Astrocyte of the hippocampus (primary cell): ENCODE data around the gene GFPT2.
A peak's percentile ranks its signal among the peaks of the same experiment; 100 is the strongest.
"Not testable (repeated sequence)": the region's sequence is repeated elsewhere in the genome, so short reads cannot be mapped to it uniquely, and the experiment has no call there.

ENCODE experiments used
- DNase-seq: peaks from one replicate; pipeline ENCODE4 v3.0.0; 2011; ENCODE audit warnings: low read depth, low spot score

The GFPT2 gene

DNA sequence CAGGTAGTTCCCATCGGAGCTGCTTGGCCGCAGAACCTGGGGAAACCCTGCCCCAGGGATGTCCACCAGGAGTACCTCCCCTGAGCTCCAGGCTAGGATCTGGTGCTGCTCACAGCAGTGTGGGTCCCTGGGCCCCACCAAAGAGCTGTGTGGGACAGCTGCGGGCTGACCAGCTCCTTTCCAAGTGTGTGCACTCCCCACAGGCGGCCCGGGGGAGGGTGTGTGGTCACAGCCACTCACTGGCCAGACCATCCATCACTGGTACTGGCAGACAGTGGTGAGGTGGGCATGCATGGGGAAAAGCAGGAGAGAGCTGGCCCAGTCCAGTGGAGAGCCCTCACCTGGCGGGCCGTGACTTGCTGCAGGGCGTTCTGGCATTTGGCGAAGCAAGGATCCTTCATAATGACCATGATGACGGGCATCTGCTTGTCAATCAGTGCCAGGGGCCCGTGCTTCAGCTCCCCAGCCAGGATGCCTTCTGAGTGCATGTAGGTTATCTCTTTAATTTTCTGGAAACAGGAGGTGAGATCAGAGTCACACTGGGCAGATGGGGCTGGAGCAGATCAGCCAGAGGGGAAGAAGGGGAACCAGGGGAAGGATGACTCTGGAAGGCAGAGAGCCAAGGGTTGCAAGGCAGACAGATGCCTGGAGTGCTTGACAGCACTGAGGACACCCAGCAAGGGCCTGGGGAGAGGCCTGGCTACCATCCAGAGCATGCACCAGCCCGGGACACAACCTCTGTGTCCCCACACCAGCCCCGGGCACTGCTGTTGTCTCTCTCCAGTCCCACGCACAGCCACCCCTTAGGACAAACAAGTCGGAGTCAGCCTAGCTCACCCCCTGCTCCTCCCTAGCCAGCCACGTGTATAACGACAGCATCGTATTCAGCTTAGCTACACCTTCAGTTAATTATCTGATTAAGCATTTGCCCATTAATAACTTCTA is 48.4 kb downstream of the GFPT2 start:
- DNase-seq = no peak

DNA sequence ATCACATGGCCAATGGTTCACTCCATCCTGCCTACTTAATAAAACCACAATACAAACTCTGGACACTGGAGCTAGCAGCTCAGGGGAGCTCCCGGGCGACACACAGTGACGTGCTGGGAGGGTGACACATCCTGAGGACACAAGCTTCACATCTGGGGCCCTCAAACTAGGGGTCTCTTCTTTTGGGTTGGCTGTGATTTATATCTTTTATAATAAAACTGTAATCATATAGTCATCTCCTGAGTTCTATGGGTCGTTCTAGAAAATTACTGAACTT is 49.2 kb downstream of the GFPT2 start:
- DNase-seq = no peak

DNA sequence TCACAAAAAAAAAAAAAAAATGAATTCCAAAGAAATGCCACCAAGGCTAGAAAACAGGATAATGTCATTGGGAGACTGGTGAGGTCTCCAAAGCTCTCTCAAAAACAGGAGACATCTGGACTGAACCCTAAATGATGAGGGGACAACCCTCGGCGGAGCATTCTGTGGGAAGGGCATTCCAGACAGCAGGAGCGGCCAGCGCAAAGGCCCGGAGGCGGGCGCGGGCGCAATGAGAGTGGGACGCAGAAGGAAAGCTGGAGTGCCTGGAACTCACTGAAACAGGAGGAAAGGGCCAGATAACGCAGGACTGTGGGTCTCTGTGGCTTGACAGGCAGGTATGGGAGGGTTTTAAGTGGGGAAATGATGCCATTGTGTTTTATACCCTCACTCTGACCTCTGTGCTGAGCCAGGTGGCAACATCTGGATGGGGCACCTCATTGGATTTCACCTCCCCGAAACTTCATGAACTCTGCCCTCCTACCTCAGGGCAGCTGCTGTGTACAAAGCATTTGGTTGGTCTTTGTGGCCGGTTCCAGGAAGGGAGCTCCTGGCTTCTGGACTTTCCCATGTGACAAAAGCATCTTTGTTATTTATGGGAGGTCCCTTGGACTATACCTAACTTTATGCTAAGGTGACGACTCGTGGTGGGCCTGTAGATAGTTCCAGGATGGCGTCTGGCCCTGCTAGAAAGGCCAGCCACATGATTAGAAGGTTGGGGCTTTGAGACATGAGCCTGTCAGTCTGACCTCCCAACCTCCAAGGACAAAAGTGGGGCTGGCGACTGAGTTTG is 49.7 kb downstream of the GFPT2 start:
- DNase-seq = no peak

DNA sequence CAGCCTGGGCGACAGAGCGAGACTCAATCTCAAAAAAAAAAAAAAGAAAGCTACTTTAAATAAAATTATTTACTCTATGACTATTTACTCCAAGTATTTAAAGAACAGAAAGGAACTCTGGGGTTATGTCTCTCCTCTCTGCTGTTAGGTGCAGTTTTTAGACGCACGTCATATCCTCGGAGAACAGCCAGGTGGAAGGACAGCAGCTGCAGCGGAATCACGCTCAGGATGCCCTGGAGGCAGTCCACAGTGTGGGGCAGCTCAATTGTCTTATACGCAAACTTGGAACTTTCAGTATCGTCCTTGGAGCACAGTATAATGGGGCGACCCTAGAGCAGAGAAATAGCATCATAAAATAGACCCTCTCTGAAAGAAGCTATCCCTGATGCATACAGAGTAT is 50.9 kb downstream of the GFPT2 start:
- no peak for DNase-seq

DNA sequence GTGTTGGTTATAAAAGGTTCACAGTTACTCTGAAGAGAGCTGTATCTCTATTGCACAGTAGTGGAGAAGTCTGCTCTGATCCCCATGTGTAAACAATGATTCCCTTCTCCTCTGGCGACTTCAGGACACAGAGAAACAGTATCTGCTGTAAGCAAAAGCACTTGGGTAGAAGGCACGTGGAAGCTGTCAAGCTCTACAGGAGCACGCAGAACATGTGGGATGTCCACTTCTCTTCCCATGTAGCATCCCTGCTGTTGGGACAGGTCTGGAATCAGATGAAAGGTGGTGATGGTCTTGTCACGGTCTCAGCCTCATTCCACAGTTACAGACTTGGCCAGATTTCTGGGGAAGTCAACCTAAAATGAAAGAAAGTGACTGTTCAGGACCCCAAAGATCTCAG is 51.9 kb downstream of the GFPT2 start:
- DNase-seq = no peak

DNA sequence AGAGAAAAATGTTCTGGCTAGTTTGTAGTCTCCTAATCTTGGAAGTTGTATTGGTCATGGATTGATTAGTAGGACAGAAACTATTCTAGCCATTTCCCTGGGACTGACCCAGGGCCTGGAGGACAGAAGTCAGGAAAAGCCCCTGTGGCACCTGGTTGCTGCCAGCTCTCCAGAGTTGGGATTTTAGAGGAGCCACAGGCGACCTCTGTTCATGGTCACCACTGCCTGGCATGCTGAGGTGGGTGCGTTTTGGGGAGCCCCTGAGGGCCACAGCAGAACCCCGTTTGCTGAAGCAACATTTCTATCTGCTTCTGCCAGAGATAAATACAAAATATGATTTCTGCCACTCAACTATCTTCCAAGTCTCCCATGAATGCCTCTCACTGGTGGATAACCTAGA is 53.6 kb downstream of the GFPT2 start:
- DNase-seq = no peak

DNA sequence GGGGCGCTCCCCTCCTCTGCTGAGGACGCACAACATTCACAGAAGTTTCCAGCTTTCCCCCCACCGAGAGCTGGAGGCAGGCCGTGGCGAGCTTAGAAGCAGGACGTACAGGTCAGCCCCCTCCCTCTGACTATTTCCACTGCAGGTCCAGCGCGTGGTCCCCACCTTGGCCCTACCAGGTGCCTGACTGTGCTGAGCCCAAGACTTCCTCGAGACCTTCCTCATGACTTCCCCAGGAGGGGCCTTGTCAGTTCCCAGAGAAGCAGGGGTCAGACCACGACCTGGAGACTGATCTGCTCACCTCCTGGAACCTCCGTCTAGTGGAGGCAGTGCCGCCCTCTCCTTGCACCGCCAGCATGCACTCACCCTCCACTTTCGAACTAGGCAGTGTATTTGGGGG is 54.1 kb downstream of the GFPT2 start:
- not testable (repeated sequence) for DNase-seq

DNA sequence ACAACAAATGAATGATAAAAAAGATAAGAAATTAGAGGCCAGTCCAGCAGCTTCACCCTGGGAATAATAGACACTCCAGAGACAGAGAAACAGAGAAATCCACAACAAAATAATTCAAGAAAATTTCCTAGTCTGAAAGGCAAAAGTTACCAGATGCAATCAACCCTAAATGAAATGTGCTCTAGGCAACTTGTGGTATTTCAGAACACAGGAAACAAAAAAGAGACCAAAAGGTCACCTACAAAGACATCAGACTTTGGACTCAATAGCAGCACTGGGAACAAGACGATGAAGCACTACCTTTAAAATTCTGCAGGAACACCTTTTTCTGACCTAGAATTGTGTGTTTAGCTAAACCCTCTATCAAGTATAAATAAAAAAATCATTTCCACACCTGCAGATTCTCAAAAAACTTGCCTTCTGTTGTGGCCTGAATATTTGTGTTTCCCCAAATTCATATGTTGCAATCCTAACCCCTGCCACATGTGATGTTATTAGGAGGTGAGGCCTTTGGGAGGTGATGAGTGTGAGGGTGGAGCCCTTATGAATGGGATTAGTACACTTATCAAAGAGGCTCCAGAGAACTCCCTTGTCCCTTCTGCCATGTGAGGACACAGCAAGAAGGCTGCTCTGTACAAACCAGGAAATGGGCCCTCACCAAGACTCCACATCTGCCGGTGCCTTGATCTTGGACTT is 55.4 kb downstream of the GFPT2 start:
- DNase-seq = no peak

DNA sequence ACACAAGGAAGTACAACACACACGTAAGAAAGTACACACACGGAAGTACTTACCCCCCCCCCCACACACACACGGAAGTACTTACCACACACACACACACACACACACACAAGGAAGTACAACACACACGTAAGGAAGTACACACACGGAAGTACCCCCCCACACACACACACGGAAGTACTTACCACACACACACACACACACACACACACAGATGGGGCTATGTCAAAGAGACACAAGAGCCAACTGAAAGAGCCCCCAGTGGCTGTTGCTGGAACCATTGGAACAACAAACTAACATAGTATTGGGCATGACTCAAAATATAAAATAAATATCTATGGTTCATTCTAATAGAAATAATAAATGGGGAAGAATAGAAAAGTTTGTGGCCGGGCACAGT is 56.4 kb downstream of the GFPT2 start:
- no peak for DNase-seq

DNA sequence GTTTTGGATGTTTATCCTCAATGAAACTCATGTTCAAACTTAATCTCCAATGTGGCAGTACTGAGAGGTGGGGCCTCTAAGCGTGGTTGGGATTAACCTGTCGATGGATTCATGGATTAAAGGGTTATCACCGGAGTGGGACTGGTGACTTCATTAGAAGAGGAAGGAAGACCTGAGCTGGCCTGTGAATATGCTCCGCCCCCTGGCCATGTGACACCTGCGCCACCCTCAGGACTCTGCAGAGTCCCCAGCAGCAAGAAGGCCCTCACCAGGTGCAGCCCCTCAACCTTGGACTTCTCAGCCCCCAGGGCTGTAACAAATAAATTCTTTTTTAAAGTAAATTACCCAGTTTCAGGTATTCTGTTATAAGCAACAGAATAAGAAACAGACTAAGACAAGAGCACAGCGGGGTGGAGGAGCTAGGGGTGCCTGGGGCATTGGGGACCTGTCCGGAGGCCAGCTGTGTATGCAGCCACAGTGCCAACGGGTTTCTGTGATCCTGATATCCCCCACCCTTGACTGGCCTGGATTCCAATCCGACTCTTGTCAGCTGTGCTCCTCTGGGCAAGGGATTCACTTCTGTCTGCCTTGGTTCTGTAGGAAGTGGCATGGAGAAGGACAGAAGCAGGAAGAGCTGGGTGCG is 58.1 kb downstream of the GFPT2 start:
- no peak for DNase-seq

DNA sequence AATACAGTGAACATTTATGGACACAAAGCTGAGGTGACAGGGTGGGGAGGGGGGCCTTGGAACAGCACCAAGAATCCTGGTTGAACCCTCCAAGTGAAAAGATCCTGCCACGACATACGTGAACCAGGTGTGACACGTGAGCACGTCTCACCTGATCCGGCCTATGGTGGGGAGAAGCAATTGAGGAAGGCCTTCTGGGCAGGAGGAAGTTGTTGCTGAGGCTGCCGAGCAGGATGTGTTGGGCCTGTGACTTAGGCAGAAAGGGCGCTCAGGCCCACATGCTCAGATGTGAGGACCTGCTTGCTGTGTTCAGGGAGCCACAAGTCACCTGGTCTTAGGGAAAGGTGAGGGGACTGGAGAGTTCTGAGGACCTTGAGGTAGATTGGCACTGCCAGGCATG is 58.7 kb downstream of the GFPT2 start:
- DNase-seq = no peak

DNA sequence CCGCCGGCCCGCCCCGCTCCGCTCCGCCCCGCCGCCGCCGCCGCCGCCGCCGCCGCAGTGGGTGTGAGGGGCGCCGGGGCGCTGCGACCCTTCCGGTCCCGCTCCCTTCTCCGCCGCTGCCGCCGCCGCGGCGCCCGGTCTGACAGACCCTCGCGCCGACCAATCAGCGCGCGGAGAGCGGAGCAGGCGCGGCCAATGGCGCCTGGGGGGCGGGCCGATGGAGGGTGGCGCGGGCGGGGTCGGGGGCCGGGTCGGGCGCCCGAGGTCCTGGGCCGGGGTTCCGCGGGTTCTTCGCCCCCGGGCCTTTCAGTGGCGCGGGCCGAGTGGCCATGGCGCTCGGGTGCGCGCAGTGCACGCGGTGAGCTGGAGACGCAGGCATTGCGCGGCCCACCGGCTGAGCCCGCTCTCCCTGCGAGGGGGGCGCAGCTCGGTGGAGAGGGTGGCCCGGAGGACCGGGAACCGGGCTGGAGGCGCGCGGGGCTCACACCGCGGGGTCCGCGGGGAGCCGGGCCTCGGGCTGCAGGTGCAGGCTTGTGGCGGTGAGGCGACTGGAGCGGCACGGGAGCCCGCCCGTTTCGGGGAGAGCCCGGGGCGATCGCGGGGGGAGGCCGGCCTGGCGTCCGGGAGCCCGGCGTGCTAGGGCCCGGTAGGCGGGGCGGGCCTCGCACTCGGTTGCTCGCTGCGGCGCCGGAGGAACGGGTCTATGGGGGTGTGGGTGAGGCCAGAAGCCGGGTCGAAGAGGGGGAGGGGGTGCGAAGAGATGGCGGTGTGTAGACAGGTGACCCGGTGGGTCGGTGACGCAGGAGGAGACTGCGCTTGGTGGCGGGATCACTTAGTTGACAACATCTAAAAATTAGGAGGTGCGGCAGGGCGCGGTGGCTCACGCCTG is 60.9 kb downstream of the GFPT2 start, which contains the start of gene MAPK9:
Gene MAPK9 (minus strand): TSS at position 141 of the 889 bp plus-strand sequence. CDS start 11,522 bp downstream, outside the sequence.
- DNase-seq = peak; percentile 94

DNA sequence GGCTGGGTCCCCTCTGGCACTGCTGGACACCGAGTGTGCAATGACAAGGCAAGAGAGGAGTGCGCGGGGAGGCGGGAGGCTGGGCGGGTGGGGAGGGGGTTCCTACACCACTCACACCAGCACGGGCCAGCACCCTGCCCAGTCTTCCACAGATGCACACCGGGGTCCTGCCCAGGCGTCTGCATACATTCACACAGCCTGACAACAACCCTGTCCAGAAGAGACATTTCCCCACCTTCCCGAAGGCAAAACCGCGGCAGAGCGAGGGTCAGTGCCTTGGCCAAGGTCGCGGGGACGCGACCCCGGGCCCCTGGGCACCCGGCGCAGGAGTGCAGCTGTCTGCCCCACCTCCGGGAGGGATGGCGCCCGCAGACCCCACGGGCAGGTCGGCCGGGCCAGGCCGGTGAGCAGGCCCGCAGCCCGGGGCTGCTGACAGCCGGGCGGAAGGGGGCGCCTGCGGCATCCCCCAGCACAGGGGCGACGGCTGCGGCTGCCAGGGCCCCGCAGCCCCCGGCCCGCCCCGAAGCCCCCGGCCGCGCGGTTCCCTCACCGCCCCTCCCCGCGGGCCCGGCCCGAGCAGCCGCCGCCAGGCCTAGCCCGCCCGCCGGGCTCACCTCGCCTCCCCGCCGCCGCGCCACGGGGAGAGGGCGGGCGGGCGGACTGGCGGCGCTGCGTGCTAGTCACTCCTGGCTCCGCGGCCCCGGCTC is 61.7 kb downstream of the GFPT2 start:
- DNase-seq = peak; percentile 69

DNA sequence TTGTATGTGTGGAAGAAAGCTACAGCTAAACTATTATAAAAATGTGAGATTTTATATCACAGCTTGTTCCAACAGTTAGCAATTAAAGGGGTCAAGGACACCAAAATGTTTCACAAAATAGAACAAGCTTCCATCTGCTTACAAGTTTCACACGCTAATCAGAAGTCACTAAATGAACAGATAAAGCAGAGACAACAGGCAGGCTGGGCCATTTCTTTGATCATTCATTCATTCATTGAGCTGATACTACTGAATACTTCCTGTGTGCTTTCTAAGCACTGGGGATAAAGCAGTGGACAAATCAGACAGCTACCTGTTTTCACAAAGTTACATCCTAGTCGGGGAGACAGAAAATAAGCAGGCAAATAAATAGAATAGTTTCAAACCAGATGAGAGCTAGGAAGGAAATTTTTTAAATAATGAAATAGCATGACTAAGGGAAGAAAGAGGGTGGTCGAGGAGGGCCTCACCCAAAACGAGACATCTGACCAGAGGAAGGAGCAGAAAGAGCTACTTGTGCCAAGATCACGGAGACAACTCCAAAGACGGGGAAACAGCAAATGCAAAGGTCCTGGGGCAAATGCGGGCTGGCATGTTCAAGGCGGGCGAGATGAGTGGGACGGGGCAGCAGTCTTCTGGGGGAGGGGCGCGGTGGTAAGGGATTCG is 62.4 kb downstream of the GFPT2 start:
- no peak for DNase-seq

DNA sequence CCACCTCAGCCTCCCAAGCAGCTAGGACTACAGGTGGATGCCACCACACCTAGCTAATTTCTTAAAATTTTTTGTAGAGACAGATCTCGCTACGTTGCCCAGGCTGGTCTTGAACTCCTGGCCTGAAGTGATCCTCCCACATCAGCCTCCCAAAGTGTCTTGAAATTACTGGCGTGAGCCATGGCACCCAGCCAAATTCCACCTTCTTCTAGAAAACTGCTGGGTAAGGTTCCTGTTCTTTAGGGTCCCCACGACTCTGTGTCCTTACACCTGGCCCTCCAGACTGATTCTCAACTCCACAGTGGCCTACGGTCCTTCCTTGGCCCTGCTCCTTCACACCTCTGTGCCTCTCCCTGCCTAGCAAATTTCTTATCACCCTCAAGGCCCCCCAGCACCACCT is 63.2 kb downstream of the GFPT2 start:
- DNase-seq = no peak

DNA sequence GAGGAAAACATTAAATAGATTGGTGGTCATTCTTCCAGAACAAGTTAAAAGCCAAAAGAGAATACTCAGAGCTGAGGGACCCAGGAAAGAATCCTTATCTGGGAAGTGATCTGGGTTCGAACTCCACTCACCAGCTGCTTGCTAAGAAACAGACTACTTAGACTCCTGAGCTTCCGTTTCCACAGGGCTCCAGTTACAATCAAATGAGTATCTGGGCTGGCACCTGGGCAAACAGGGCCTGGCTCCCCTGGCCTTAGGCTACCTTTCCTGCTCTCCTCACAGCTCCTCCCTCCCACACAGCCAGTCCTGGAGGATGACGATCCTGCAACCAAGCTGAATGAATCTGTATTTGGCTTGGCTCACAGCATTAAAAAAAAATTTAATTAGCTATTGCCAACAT is 63.7 kb downstream of the GFPT2 start:
- DNase-seq = no peak

DNA sequence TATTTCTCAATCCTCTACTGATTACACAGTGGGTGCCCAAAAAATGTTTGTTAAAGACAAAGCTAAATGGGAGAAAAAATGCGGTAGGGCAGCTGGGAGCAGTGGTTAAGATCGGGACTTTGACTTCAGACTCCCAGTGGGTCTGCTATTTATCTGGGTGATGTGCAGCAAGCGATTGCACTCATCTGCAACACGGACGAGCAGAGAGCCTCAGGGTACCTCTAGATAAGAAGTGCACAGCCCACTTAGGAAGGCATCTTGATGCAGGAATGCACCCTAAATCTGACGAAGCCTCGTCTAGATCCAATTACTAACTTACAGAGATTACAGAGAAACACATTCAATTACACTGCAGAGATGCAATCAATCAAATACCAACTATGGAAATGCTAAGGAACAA is 65.3 kb downstream of the GFPT2 start:
- no peak for DNase-seq

DNA sequence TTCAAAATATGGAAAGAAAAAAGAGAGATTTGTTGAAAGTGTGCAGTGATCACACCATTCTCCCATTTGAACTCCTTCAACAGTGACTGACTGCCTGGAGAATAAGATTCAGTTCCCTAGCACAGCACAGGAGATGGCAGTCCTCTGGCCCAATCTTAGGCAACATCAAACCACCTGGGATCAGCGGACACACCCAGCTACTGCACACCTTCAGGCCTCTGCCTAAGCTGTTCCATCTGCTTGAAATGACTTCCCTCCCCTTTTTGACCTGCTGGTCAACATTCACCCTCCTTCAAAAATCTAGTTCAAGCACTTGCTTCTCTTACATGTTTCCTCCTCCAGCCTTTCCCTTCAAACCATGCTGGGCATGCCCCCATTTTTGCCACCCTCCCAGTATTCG is 65.7 kb downstream of the GFPT2 start:
- no peak for DNase-seq

DNA sequence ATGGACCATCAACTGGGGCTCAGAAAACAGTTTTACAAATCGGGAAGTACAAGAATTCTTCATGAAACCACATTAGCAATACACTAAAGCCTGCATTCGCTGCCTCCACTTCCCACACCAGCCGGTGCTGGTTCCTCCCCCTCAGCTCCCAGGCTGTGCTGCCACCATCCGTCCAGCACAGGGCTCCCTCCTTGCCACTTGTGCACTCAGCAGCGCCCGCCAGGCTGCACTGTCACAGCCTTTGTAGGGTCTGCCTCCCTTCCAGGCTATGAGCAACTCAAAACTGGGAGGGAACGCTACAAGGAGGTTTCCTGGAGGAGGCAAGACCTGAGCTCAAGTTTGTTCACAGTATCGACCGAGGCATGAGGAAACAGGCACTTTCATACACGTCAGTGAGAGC is 69.0 kb downstream of the GFPT2 start:
- DNase-seq = no peak
